ENCODE results near the gene SMAD5.

The SMAD5 gene

GRCh38 chr5:136206361-136206760 is 73.7 kb downstream of the SMAD5 start:
- H3K27me3 ChIP-seq (ENCODE audit: insufficient read depth, poor library complexity, severe bottlenecking), result no peaks in the 10 kb centered on the region

GRCh38 chr5:136207631-136208030 is 75.0 kb downstream of the SMAD5 start:
- H3K4me3 ChIP-seq (ENCODE audit: severe bottlenecking), result no peak overlapping the region
- no peak overlapping the region for H3K27ac ChIP-seq (ENCODE audit: poor library complexity, severe bottlenecking)
- ATAC-seq (ENCODE audit: low read depth), result no peak
- H3K9me3 ChIP-seq (ENCODE audit: severe bottlenecking), result no peaks in the 10 kb centered on the region
- peaks cover 3% of the 10 kb centered on the region for H3K27me3 ChIP-seq (ENCODE audit: insufficient read depth, poor library complexity, severe bottlenecking)
- no peak for DNase-seq (ENCODE audit: low spot score)
- TF ChIP-seq CTCF (IDR thresholded peaks at IDR 0.05; ENCODE audit: poor library complexity, severe bottlenecking), result no peak
- H3K36me3 ChIP-seq (ENCODE audit: low read depth), result no peaks in the 10 kb centered on the region
- no peaks in the 10 kb centered on the region for H3K4me1 ChIP-seq (ENCODE audit: insufficient read depth, poor library complexity, severe bottlenecking)

More at GRCh38 chr5:136206361-136206760, 73.7 kb downstream of the SMAD5 start:
- Histone ChIP-seq H3K4me1 (ENCODE audit: insufficient read depth, poor library complexity, severe bottlenecking) (no peaks in the 10 kb centered on the region), H3K9me3 (ENCODE audit: severe bottlenecking) (no peaks in the 10 kb centered on the region), H3K36me3 (ENCODE audit: low read depth) (no peaks in the 10 kb centered on the region), H3K27ac (ENCODE audit: poor library complexity, severe bottlenecking) (no peak overlapping the region), H3K4me3 (ENCODE audit: severe bottlenecking) (no peak overlapping the region)
- ATAC-seq (ENCODE audit: low read depth) (no peak), DNase-seq (ENCODE audit: low spot score) (no peak)
- TF ChIP-seq CTCF (IDR thresholded peaks at IDR 0.05; ENCODE audit: poor library complexity, severe bottlenecking), result no peak

- no peak for TF ChIP-seq CTCF (IDR thresholded peaks at IDR 0.05; ENCODE audit: poor library complexity, severe bottlenecking)
- H3K4me3 ChIP-seq (ENCODE audit: severe bottlenecking), result no peak overlapping the region
- no peak for ATAC-seq (ENCODE audit: low read depth)
- peaks cover 13% of the 10 kb centered on the region for H3K27me3 ChIP-seq (ENCODE audit: insufficient read depth, poor library complexity, severe bottlenecking)
- no peak for DNase-seq (ENCODE audit: low spot score)
- no peak overlapping the region for H3K27ac ChIP-seq (ENCODE audit: poor library complexity, severe bottlenecking)
- H3K9me3 ChIP-seq (ENCODE audit: severe bottlenecking), result no peaks in the 10 kb centered on the region
- H3K4me1 ChIP-seq (ENCODE audit: insufficient read depth, poor library complexity, severe bottlenecking), result no peaks in the 10 kb centered on the region
- no peaks in the 10 kb centered on the region for H3K36me3 ChIP-seq (ENCODE audit: low read depth)
Observed at GRCh38 chr5:136208916-136209315, 76.3 kb downstream of the SMAD5 start.

- no peak for TF ChIP-seq CTCF (IDR thresholded peaks at IDR 0.05; ENCODE audit: poor library complexity, severe bottlenecking)
- Histone ChIP-seq H3K27ac (ENCODE audit: poor library complexity, severe bottlenecking) (no peak overlapping the region), H3K4me3 (ENCODE audit: severe bottlenecking) (no peak overlapping the region), H3K4me1 (ENCODE audit: insufficient read depth, poor library complexity, severe bottlenecking) (no peaks in the 10 kb centered on the region), H3K36me3 (ENCODE audit: low read depth) (no peaks in the 10 kb centered on the region), H3K9me3 (ENCODE audit: severe bottlenecking) (no peaks in the 10 kb centered on the region), H3K27me3 (ENCODE audit: insufficient read depth, poor library complexity, severe bottlenecking) (peaks cover 13% of the 10 kb centered on the region)
- DNase-seq (ENCODE audit: low spot score) (no peak), ATAC-seq (ENCODE audit: low read depth) (no peak)
Observed at GRCh38 chr5:136209346-136209910, 76.8 kb downstream of the SMAD5 start.

GRCh38 chr5:136210259-136210658 is 77.6 kb downstream of the SMAD5 start:
- H3K4me3 ChIP-seq (ENCODE audit: severe bottlenecking), result no peak overlapping the region
- no peaks in the 10 kb centered on the region for H3K36me3 ChIP-seq (ENCODE audit: low read depth)
- ATAC-seq (ENCODE audit: low read depth), result no peak
- no peak for TF ChIP-seq CTCF (IDR thresholded peaks at IDR 0.05; ENCODE audit: poor library complexity, severe bottlenecking)
- H3K4me1 ChIP-seq (ENCODE audit: insufficient read depth, poor library complexity, severe bottlenecking), result no peaks in the 10 kb centered on the region
- no peak for DNase-seq (ENCODE audit: low spot score)
- peaks cover 13% of the 10 kb centered on the region for H3K27me3 ChIP-seq (ENCODE audit: insufficient read depth, poor library complexity, severe bottlenecking)
- no peak overlapping the region for H3K27ac ChIP-seq (ENCODE audit: poor library complexity, severe bottlenecking)
- no peaks in the 10 kb centered on the region for H3K9me3 ChIP-seq (ENCODE audit: severe bottlenecking)

Measured in RWPE2 (cell line).